Small intestine (tissue), 7 donors: Measurements from ENCODE around the gene PPAT. TPM values are rescaled to one million over a fixed set of nuclear protein-coding genes. Genes with fewer than 3 reads are reported as not detected.
"Not testable (repeated sequence)": the region's sequence is repeated elsewhere in the genome, so short reads cannot be mapped to it uniquely, and the experiment has no call there.

Experiments used
- DNase-seq, 2 donors: peaks; one replicate each; pipeline versions ENCODE4 v3.0.0 to v3.0.0-alpha.2; 2013
- FAIRE-seq: peaks from 2 replicates; lab custom pipeline; 2012; peaks lifted over from hg19 to GRCh38; lab: Jason Lieb, UNC
- H3K27ac ChIP-seq, 3 donors: one replicate each; pipeline ENCODE4 v1.5.1; 2013; ENCODE audit warnings: low read length in 2 of 3, mild to moderate bottlenecking in 2 of 3, control low read depth in 1 of 3, inconsistent platforms in 1 of 3, low read depth in 1 of 3, moderate library complexity in 1 of 3
- H3K27me3 ChIP-seq, 3 donors: one replicate each; pipeline ENCODE4 v1.6.1; 2013; ENCODE audit warnings: low read length in 3 of 3, inconsistent platforms in 1 of 3; ENCODE audit not compliant: control insufficient read depth in 3 of 3, insufficient read depth in 3 of 3
- H3K36me3 ChIP-seq, 3 donors: one replicate each; pipeline ENCODE4 v1.6.1; 2013; ENCODE audit warnings: low read length in 3 of 3, inconsistent platforms in 1 of 3, low read depth in 1 of 3, mild to moderate bottlenecking in 1 of 3, moderate library complexity in 1 of 3; ENCODE audit not compliant: control insufficient read depth in 3 of 3, insufficient read depth in 2 of 3
- H3K4me1 ChIP-seq, 3 donors: one replicate each; pipeline ENCODE4 v1.6.1; 2013; ENCODE audit warnings: low read length in 2 of 3, inconsistent platforms in 1 of 3, low read depth in 1 of 3, mild to moderate bottlenecking in 1 of 3, moderate library complexity in 1 of 3; ENCODE audit not compliant: control insufficient read depth in 3 of 3, insufficient read depth in 2 of 3
- H3K4me3 ChIP-seq, 3 donors: one replicate each; pipeline ENCODE4 v1.5.1; 2013; ENCODE audit warnings: low read length in 3 of 3, control low read depth in 1 of 3, inconsistent platforms in 1 of 3, low read depth in 1 of 3, mild to moderate bottlenecking in 1 of 3, moderate library complexity in 1 of 3
- H3K9me3 ChIP-seq, 2 donors: one replicate each; pipeline ENCODE4 v1.6.1; 2013; ENCODE audit warnings: low read depth in 1 of 2, low read length in 1 of 2; ENCODE audit not compliant: control insufficient read depth in 2 of 2, insufficient read depth in 1 of 2
- WGBS, 3 donors: extraction: QIAGEN DNeasy Blood & Tissue Kit; methylation state at CpG; one replicate each; pipeline ENCODE4 v1.1.7; 2013; 5-methylcytosine and 5-hydroxymethylcytosine counted together
- polyA plus RNA-seq, 4 donors: library from polyadenylated mRNA; stranded (reverse) in 3 of 4; unstranded in 1 of 4; fragments of 200-250 nt in 3 of 4; fragments of 120-200 nt in 1 of 4; gene quantifications; one replicate each; pipeline versions ENCODE4 v1.2.1 to v1.2.3, GENCODE V29; 2013
- donor health status: healthy with polysubstance abuse.
- donor health status: control.
- donor health status: control.
- donor health status: Bipolar disorder and iron deficiency.
- donor health status: healthy.

Gene PPAT
- polyA plus RNA-seq, 4 donors = 0.67 to 13.5 (median 3.8) TPM

DNA sequence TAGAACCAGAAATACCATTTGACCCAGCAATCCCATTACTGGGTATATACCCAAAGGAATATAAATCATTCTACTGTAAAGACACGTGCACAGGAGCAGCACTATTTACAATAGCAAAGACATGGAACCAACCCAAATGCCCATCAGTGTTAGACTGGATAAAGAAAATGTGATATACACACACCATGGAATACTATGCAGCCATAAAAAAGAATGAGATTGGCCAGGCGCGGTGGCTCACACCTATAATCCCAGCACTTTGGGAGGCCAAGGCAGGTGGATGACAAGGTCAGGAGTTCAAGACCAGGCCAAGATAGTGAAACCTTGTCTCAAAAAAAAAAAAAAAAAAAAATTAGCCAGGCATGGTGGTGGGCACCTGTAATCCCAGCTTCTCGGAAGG lies 14.1 kb upstream of the PPAT start:
- not testable (repeated sequence) for DNase-seq, H3K9me3 ChIP-seq, H3K27me3 ChIP-seq, H3K27ac ChIP-seq, H3K4me3 ChIP-seq, H3K4me1 ChIP-seq, FAIRE-seq
- 98 to 99% (median 98%) methylated on average over 4 of the region's 4 CpGs for WGBS, 3 donors
- peaks cover 2 to 17% (median 3%) of the 10 kb centered on the region in 3 donors for H3K36me3 ChIP-seq

DNA sequence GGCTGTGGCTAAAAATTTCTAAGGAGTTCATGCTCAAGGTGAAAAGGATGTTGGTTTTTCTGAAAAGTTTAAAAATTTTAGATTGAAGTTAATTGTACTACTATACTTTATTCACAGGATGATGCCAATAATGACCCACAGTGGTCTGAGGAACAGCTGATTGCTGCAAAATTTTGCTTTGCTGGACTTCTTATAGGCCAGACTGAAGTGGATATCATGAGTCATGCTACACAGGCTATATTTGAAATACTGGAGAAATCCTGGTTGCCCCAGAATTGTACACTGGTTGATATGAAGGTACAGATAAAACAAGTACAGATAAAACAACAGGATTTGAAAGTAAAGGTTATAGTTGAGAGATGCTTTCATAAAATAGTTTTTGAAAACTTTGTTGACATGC lies 12.9 kb upstream of the PPAT start:
- Histone ChIP-seq H3K4me3 (no peak overlapping the region), H3K36me3 (peaks cover 2 to 18% (median 3%) of the 10 kb centered on the region in 3 donors), H3K27me3 (no peaks in the 10 kb centered on the region), H3K4me1 (no peaks in the 10 kb centered on the region), H3K27ac (no peak overlapping the region), H3K9me3 (no peaks in the 10 kb centered on the region)
- no peak for DNase-seq
- FAIRE-seq = no peak

GRCh38 chr4:56445699-56446098 lies 10.3 kb upstream of the PPAT start:
- Histone ChIP-seq H3K36me3 (peaks cover 0 to 11% (median 2%) of the 10 kb centered on the region in 3 donors), H3K27ac (no peak overlapping the region), H3K27me3 (no peaks in the 10 kb centered on the region), H3K4me3 (no peak overlapping the region), H3K9me3 (no peaks in the 10 kb centered on the region), H3K4me1 (no peaks in the 10 kb centered on the region)
- 92 to 100% (median 96%) methylated on average over 1 of the region's 1 CpG for WGBS, 3 donors
- FAIRE-seq (no peak), DNase-seq (no peak)

DNA sequence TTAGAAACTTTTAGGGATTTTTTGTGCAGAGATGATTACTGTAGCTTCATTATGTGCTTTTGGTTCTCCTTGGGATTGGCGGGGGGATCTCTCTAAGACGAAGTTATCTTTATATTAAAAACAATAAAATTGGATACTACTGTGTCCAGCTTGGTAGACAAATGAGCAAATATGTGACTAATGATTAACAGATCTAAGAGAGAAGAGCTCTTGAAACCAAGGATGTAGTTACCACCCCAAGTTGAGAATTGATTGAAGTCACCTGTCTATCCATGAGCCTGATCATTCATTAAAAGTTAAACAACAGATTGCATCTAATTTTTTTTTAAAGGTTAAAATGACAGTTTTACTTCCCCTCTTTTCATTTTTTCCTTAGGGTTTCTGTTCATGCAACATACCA lies 9.3 kb upstream of the PPAT start:
- Histone ChIP-seq H3K36me3 (peaks cover 0 to 10% (median 2%) of the 10 kb centered on the region in 3 donors), H3K9me3 (no peaks in the 10 kb centered on the region), H3K4me3 (no peak overlapping the region), H3K4me1 (peaks cover 0 to 1% (median 0%) of the 10 kb centered on the region in 3 donors), H3K27me3 (no peaks in the 10 kb centered on the region), H3K27ac (no peak overlapping the region)
- WGBS, 3 donors = 67 to 80% (median 79%) methylated on average over 2 of the region's 2 CpGs
- DNase-seq (no peak), FAIRE-seq (no peak)

DNA sequence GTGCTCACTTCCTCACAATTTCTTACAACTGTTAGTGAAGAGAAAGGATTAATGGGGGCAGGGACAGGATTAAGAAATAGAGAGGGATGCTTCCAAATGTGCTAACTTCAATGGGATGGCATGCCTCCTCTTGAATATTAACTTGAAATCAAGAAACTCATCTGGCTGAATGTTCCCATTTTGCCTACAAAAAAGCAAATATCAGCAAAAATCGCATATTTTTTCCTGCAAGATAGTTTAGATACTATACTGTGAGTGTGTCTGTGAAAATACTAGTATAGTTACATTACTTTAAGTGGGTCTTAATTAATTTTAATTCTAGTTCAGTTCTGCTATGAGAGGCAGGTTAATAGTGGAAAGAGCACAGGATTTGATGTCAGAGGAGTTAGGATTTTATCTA lies 5.6 kb upstream of the PPAT start:
- 92 to 97% (median 96%) methylated on average over 1 of the region's 1 CpG for WGBS, 3 donors
- Histone ChIP-seq H3K4me1 (peaks cover 0 to 5% (median 0%) of the 10 kb centered on the region in 3 donors), H3K4me3 (no peak overlapping the region), H3K9me3 (no peaks in the 10 kb centered on the region), H3K36me3 (peaks cover 0 to 3% (median 0%) of the 10 kb centered on the region in 3 donors), H3K27ac (no peak overlapping the region), H3K27me3 (no peaks in the 10 kb centered on the region)
- DNase-seq = no peak
- no peak for FAIRE-seq

- no peak for FAIRE-seq
- Histone ChIP-seq H3K36me3 (peaks cover 0 to 3% (median 0%) of the 10 kb centered on the region in 3 donors), H3K4me3 (no peak overlapping the region), H3K4me1 (peaks cover 0 to 9% (median 0%) of the 10 kb centered on the region in 3 donors), H3K9me3 (no peaks in the 10 kb centered on the region), H3K27ac (no peak overlapping the region), H3K27me3 (no peaks in the 10 kb centered on the region)
- 92 to 97% (median 96%) methylated on average over 2 of the region's 2 CpGs for WGBS, 3 donors
- no peak for DNase-seq
Observed at GRCh38 chr4:56438766-56439165, 3.4 kb upstream of the PPAT start.

- Histone ChIP-seq H3K9me3 (no peaks in the 10 kb centered on the region), H3K36me3 (no peaks in the 10 kb centered on the region), H3K4me3 (peak overlapping the region; percentile 48 to 86 (median 67)), H3K27me3 (no peaks in the 10 kb centered on the region), H3K4me1 (peaks cover 0 to 7% (median 0%) of the 10 kb centered on the region in 3 donors), H3K27ac (peak overlapping the region; percentile 80 to 100 (median 99))
- DNase-seq (peak; percentile 57 to 71), FAIRE-seq (no peak)
- 0 to 1% (median 1%) methylated on average over 15 of the region's 15 CpGs for WGBS, 3 donors
Observed at GRCh38 chr4:56434599-56435139, 746 bp downstream of the PPAT start.

DNA sequence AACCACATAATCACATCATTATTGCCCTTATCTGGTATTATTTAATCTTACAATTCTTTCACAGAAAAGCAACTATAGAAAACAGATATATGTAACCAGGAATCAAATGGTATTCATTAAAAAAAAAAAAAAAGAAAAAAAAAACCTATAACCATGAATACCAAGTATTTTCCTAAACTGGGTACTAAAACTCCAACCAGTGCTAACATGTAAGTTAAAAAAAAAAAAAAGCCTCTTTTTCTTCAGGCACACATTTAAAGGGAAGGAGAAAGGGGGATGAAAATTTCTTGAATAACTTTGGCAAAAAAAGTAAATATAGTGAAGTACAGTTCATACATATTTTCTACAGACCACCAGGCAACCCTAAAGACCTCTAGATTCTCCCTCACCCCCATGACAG lies 2.1 kb downstream of the PPAT start:
- no peaks in the 10 kb centered on the region for H3K27me3 ChIP-seq
- DNase-seq (no peak), FAIRE-seq (no peak)
- no peaks in the 10 kb centered on the region for H3K36me3 ChIP-seq
- H3K4me3 ChIP-seq = no peak overlapping the region
- H3K27ac ChIP-seq = no peak overlapping the region
- H3K4me1 ChIP-seq = peaks cover 0 to 3% (median 0%) of the 10 kb centered on the region in 3 donors
- H3K9me3 ChIP-seq = no peaks in the 10 kb centered on the region

DNA sequence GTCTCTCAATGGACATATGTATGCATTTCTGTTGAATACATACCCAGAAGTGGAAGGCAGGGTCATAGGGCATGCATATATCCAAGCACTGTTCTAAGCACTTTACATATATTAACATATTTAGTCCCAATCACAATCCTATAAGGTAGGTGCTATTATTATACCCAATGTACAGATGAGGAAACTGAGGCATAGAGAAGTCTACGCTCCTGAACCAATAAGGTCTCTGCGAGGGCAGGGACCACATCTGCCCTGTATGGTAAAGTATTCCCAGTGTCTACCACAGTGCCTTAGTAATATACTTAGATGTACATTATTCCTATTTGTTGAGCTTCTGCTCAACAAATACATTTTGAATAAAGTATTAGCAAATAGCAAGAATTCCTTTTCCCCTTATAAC lies 5.2 kb downstream of the PPAT start:
- 96 to 98% (median 98%) methylated on average over 2 of the region's 2 CpGs for WGBS, 3 donors
- Histone ChIP-seq H3K27ac (no peak overlapping the region), H3K4me3 (no peak overlapping the region), H3K4me1 (peaks cover 0 to 3% (median 0%) of the 10 kb centered on the region in 3 donors), H3K9me3 (no peaks in the 10 kb centered on the region), H3K36me3 (no peaks in the 10 kb centered on the region), H3K27me3 (no peaks in the 10 kb centered on the region)
- DNase-seq (no peak), FAIRE-seq (no peak)
